NCI-H526 treated with DMSO at 0.1 percent for 48 hours (cell line): ENCODE measurements around the gene LRP1B.
"Not testable (repeated sequence)": the region's sequence is repeated elsewhere in the genome, so short reads cannot be mapped to it uniquely, and the experiment has no call there.

Experiments used
- DNase-seq: peaks from one replicate; lab custom pipeline; 2025; lab: John Stamatoyannopoulos, UW

LRP1B gene

DNA sequence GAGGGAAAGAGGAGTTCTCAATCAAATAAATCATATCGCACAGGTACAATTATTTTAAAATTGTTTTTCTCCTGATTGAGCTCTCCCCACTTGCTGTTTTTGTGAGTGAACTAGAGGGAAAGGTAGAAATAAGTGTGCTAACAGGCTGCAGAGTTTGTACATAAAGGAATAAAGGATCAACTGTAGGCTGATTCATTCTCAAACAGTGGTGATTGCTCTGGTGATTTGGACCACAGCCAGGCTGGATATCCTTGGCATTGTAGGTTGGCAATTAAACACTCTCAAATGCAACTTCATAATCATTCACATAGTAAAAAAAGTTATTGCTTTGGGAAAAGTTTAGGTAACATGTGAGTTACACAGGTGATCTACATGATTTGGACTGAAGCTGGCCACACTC is 29.8 kb downstream of the LRP1B start:
- DNase-seq: no peak

DNA sequence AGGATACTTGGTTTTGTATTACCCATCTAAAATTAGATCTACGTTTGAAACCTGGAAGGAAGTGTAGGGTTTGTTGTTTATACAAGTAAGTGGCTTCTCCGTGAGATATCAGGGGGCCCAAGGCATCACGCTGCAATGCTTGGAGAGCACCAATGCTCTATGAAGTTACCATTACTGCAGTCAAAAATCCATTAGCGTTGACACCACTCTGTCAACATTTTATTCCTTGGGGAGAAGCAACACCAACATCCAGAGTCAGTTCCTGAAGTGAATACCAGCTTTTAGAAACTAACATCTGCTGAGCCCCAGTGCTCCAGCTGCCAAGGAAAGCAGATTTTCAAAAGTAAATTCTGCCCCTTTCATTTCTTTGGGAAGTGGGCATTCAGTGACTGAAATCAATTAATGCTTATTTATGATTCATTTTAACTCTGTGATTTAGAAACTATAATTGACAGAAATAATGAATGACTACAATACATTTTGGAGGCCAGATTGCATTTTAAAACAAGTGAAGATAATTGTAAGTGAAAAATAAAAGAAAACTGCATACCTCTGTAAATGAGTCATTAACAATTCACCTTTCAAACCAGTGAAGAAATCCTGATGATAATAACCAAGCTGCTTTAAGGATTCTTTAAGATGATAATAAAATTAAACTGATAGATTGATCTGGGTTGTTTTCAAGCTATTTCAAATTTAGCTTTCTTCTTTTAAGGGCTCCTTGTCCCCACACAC is 30.5 kb downstream of the LRP1B start:
- no peak for DNase-seq

DNA sequence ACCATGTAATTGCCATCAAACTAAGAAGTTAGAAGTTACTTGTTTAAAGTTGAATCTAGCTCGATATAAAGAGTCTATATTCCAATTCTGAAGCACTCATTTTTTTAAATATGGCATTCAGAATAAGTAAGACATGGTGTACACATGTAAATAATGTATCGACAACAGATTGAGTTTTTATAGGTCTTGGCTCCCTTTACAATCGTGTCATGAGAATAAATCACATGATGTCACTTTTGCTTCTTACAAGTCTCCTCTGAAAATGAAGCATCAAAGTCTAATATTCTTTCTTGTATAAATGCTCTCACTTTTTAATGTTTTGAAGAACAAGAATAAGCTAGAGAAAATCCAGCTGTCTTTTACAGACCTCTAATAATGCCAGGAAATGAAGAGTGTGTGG is 33.1 kb downstream of the LRP1B start:
- DNase-seq: no peak

DNA sequence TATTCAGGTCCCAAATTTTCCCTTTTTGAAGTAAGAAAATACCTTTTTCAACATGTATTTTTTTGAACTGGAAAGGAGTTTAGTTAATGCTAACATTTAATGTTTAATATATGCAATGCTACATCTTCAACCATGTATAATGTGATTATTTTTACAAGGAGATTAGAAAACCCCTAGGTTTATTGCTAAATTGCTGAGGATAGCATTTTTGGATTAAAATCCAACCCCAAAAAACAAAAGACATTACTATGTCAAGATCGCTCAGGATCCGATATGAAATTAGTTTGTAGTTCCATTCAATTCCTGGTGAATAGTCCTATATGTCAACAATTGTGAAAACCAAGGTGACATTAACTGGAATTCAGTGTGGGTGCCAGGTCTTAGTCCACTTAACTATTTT is 35.2 kb downstream of the LRP1B start:
- no peak for DNase-seq

DNA sequence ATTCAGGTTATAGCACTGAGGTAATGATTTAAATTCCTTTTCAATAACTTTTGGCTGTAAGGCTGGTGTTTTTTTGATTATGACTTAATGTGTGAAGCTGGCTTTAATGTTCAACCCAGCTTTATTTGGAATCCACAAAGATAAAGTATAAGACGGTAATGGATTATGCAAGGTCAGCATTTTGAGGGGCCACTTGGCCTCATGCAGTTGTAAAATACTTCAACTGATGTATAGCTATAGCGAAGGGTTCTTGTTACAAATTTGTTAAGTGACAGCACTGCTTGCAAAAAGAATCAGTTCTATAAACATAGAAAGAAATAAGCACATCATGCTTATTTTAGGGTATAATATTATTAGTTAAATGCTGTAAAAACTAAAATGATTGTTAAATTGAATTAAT is 36.6 kb downstream of the LRP1B start:
- no peak for DNase-seq

DNA sequence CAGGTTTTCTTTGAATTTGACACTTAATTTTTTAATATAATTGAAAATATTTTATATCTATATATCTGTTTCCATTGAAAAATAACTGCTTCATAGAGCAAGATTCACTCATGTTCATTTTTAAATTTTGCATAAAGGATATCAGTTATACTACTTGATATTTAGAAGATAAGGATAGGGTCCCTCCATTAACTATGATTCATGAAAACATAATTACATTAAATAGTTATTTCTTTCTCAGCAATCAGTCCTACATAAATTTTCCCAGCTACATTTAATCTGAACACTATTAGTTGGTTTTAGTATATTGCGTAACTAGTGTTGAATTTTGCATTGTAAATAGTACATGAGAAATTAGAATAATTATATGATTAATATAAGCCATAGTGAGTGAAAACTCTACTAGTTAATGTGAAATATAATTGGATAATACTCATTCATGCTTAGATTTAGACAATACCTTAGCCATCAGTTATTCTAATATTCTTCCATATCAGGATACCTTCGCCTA is 42.7 kb downstream of the LRP1B start:
- DNase-seq: no peak

DNA sequence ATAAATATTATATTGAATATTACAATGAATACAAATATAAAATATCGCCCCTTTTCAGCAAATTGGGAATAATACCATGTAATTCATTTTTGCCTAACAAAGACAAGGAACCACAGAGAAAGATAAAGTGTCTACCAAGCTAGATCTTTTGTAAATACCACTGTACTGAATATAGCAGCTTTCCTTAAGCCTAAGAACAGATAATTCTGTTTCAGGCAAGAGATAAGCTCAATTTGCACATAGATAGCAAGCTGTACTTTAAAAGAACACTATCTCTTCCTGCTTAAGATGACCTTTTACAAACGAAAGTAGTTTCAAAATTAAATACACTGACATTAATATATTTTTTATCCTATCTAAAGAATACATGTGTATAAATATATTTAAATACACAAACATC is 43.2 kb downstream of the LRP1B start:
- not testable (repeated sequence) for DNase-seq

DNA sequence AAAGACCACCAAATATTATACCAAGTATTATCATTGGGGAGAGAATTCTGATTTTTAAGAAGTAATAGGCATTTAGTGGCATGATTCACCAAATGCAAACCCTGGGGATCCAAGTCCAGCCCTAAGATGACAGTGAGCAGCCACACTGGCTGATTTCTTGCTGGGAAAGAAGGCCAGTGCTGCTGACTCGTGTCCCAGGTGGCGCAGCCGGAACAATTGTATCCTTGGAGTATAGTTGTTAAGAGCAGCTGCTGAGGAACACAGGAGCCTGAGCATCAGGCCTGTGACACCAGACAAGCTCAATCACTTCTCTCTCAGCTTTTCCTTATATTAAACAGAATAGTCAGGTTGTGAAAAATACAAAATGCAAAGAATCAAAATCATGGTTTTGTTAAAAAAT is 48.4 kb downstream of the LRP1B start:
- DNase-seq: no peak

DNA sequence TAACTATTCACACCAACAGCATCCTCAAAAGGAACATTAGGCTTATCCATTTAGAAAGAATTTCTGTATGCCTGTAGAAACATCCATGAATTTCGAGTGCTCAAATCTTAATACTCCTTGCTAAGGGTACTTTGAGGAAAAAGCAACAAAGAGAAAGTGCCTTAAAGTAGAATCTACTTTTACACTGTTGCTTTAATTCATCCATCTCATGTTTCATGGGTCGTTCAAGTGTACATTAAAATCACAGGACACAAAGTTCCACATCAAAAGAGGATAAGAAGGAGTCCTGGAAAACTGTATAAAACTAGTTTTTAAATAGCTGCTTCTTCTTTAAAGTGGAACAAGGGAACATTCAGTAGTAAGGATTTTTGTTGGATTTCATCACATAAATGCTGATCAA is 54.5 kb downstream of the LRP1B start:
- no peak for DNase-seq

DNA sequence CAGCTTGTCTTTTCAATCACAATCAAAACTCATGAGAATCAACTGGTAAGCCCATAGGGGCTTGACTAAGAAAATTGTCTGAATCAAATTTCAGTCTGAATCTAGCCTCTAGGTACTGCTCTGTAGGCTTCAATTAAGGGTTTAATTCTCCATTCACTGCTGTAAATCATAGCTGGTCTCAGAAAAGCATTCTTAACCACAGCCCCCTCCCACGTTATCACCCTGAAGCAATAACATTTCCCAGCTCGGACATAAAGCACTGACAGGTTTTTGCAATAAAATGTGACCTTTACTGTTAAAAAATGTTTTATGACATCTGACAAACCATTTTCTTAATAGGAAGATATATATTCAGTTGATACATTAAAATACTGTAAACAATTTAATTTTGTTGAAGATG is 55.0 kb downstream of the LRP1B start:
- no peak for DNase-seq

DNA sequence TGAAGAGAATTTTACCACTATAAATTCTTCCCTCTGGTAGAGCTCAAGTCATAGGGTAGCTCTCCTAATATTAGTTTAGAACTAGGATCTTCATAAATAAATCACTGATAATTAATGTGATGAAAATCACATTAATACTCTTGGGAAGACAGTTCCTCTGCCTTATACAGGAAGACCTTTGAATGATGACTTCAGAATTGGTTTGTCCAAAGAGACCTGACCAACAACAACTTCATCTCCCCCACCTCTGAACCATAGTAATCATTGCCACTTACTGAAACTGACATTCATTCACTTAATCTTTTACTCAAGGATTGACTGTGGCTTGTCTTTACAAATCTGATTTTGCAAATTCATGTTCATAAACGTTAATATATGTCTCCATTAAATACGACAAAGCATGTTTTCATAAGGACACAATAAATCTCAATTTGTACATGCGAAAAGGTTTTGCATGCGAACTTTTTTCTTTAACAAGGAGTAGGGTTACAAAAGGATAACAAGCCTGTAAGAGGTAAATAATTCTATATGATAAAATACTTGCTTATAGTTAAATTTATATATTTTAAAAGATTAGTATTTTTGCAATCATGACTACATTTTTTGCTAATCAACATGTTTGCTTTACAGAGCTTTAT is 61.4 kb downstream of the LRP1B start:
- no peak for DNase-seq

DNA sequence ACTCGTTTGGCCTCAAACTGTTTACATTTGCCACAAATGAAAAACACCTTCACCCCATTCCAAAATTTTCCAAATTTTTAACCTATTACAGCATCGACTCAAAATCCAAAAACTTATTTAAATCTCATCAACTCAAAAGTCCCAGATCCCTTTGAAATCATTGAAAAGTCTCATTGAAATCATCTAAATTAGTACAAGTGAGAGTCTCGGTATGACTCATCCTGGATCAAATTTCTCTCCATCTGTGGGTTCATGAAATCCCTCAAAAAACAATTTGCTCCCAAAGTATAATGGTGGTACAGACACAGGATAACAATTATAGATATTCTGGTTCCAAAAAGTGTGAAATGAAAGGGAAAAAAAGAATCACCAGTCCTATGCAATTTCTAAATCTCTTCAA is 65.1 kb downstream of the LRP1B start:
- DNase-seq: no peak

DNA sequence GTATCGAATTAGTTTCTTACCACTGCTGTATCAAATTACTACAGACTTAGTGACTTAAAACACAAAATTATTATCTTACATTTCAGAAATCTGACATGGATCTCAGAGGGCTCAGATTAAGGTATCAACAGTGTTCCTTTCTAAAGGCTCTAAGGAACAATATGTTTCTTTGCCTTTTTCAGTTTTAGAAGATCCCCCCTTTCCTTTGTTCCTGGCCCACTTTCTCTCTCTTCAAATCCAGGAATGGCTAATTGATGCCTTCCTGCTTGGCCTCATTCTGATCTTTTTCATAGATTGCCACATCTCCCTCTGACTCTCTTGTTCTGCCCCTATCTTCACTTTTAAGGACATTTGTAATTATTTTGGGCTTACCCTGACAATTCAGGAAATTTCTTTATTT is 65.7 kb downstream of the LRP1B start:
- no peak for DNase-seq

DNA sequence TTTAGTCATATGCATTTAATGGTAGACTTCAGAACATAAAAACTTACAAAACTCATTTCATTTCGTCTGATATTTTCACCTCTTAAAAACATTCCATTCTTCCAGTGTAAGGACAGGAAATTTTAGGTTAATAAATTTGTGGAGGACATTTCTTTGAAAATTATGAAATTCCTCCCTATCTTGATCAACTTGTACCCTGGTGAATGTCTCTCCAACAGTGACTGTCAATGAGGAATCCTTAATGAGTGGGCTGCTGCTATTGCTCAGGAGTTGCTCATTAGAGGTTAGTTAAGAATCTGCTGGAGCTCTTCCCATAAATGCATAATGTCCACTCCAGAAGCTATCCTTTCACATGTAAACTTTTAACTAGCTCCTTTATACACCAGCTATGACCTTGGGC is 69.1 kb downstream of the LRP1B start:
- no peak for DNase-seq

DNA sequence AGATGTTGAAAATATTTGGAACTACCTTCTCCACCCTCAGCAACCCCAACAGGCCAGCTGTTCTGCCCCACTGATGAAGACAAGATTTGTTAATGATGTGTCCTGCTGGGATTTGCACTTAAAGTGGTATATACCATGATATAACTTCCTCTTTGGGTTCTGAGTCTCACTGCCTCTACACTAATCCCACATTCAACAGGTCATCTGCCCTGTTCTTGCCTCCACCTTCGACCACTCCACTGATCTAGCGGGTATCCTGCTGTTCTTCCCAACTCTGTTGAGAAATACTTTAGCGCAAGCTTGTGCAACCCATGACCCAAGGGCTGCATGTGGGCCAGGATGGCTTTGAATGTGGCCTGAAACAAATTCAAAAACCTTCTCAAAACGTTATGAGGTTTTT is 72.7 kb downstream of the LRP1B start:
- DNase-seq: no peak

DNA sequence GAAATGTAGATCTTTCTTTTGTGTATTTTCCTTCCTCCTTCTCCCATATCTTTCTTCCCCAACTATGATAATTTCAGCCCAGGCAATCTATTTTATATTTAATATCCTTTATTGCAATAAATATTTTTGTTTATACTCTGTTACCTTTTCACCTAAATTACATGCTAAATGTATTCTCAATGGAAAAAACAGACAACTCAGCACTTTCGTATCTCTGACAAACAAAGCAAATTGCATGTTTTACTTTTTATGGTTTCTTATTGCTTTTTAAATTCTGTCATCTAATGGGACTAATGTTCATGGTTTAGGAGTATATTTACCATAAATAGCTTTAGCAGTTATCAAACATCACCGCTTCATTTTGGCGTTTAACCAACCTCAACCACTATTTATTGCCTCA is 74.0 kb downstream of the LRP1B start:
- DNase-seq: no peak

DNA sequence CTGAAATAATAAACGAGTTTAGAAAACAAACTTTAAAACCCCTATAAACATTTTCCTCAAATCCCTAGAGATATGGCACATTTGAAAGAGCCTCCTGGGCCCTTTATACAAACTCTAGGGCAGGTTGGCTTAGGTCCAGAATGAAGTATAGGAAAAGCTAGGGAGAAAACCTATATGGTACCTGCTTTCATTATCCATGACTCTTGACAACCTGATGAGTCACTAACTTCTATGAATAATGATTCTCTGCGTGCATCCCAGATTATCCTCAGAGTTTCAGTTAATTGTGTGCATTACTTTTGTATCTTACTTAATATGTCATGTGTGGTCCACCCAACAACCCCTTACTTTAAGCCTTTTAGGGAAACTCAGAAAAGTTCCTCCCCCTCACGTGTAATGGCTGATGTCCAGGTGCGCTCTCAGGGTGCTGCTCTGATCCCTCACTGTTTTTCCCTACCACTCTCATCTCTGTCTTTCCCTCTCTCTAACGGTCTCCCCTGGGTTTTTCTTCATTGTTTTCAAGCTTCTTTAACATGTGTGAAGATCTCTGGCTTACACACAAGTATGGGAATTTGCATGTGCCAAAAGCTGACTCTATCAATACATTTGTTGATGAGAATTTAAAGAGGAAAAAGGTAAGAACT is 78.5 kb downstream of the LRP1B start:
- no peak for DNase-seq

DNA sequence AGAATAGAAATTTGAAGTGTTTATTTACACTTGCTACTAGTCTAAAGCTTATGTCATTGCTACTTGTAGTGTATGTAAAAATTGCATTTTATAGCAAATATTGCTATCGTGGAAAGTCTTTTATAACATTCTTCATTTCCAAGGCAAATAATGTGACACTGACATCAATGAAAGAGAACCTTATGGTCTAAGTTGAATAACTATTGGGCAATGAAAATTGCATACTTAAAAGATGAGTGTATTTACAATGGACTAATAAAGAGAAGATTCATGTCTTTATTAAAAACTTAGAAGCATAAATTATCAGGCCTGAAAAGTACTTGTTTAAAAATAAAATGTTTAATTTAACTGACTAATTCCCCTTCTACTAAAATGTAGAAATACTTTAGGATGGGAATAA is 82.2 kb downstream of the LRP1B start:
- no peak for DNase-seq

DNA sequence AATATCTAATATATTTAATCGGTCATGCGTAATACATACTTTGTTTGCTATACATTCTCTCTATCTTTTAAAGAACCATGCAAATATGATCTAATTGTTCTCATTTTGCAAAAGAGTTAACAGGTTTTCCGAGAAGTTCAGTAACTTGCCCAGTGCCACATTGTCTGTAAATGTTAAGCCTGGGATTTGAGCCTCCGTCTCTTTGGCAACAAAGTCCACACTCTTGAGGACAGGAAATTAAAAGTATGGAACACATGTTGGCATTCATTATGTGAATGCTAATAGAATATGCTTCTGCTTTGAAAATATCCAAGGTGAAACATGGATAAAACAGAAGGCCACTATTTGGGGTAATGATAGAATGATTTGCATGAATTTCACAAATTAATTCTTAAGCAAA is 85.2 kb downstream of the LRP1B start:
- DNase-seq: no peak

DNA sequence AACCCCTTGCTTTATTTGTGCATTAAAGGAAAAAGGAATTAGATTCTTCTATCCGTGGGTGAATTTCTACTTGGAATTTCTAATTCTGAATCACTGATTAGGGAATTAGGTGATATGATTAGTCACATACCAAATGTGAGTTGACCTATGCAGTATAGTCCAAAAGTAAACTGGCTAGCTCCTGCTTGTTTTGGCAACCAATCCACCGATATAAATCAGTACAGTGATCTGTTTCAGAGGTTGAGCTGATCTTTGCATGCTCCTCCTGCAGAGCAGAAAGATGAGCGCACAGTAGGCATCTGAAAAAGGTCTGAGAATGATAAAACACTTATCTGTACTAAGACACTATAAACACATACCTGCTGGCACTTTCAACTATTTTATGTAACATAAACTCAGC is 86.6 kb downstream of the LRP1B start:
- no peak for DNase-seq

DNA sequence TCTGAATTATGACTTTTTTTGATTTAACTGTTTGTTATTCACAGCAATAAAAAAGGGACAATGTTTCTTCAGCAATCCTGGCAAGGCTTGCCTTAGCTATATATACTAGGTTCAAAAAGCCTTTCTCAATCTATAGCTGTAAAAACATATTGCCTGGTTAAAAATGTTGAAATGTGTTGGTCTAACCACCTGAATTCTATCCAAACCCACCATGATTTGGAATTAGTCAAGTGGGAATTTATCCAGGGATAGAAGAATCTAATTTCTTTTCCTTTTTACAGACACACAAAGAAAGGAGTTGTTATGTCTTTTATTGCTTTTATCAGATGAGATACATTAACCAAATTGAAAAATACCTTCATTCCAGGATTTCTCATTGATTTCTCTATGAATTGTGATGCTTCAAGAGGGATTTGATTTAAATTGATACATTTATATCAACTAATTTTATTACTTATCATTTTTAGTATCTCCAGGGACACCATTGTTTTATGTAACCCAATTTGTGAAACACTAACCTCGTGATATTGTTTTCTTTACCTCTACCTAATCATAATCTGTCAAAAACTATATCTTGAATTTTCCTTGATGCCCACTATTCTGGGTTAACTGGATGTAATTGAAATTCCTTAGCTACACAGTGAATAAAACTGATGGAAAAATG is 88.1 kb downstream of the LRP1B start:
- DNase-seq: no peak

DNA sequence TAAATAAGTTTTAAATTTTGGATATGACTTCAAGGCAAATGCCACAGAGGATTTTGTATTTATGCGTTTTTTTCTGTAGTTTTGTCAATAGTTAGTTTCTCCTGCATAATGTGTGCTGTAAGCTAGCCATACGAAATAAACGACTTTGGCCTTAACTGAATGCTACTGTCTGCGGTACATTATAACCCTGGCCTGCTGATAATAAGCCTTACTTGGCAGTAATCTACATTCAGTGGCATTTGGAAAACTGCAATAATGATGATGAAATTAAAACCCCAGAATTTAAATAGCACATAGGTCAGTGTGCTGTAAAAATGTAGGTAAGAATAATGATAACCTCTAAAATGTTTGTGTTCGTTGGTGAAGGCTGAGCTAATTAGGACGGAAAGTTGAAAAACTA is 88.8 kb downstream of the LRP1B start:
- DNase-seq: no peak

DNA sequence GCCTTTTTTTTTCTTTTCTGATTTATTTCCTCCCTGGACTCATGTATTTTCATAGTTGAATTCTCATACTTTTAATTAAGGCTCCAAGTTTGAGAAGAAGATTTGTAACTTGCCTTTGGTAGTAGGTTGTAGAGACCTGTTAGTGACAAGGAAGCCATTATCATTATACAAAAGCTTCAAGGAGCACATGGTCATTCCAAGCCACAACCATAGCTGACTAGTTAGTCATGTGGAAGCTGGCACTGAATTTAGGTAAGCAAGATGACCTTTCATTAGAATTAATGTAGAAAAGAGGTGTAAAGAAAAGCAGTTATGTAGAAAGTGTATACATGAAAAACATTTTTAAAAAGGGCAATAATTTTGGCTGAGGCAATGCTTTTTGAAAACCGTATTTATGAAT is 89.7 kb downstream of the LRP1B start:
- no peak for DNase-seq
